Common myeloid progenitor, CD34-positive (primary cell): Measurements from ENCODE around the gene SHISAL2A.
"Not testable (repeated sequence)": the region's sequence is repeated elsewhere in the genome, so short reads cannot be mapped to it uniquely, and the experiment has no call there.

Experiments used
- CTCF ChIA-PET: fragments of 350-600 bp; sonication (Branson Sonifier 250); formaldehyde crosslinking; loops from one replicate; lab custom pipeline; 2021; ENCODE audit warnings: antibody characterized with exemption; lab: Charles Lee
- POLR2A ChIA-PET: fragments of 350-600 bp; sonication (Branson Sonifier 250); formaldehyde crosslinking; loops from one replicate; lab custom pipeline; 2021; ENCODE audit warnings: antibody characterized with exemption; lab: Charles Lee
- DNase-seq, 3 donors: peaks; one replicate each; pipeline versions ENCODE4 v3.0.0 to v3.0.0-alpha.2; 2013
- H3K27ac ChIP-seq, 2 experiments: 1 replicate in 1 of 2; 2 replicates in 1 of 2; pipeline ENCODE4 v1.7.0; 2013; ENCODE audit warnings: inconsistent platforms in 2 of 2, low read length in 2 of 2, mild to moderate bottlenecking in 2 of 2, low read depth in 1 of 2, moderate library complexity in 1 of 2; ENCODE audit not compliant: severe bottlenecking in 2 of 2, insufficient read depth in 1 of 2, poor library complexity in 1 of 2
- H3K27me3 ChIP-seq, 5 experiments: replicated peaks in 2 of 5; 1 replicate in 3 of 5; 2 replicates in 2 of 5; pipeline versions ENCODE4 v1.6.1 to v1.7.0; 2013; ENCODE audit warnings: low read length in 4 of 5, mild to moderate bottlenecking in 2 of 5, moderate library complexity in 2 of 5, inconsistent platforms in 1 of 5; ENCODE audit not compliant: insufficient read depth in 5 of 5, control insufficient read depth in 4 of 5
- H3K36me3 ChIP-seq, 4 experiments: 1 replicate in 2 of 4; 2 replicates in 2 of 4; pipeline versions ENCODE4 v1.6.1 to v1.7.0; 2013; ENCODE audit warnings: low read length in 3 of 4, control low read depth in 1 of 4, mild to moderate bottlenecking in 1 of 4; ENCODE audit not compliant: control insufficient read depth in 4 of 4, insufficient read depth in 4 of 4
- H3K4me1 ChIP-seq, 4 experiments: 1 replicate in 3 of 4; 2 replicates in 1 of 4; pipeline versions ENCODE4 v1.6.1 to v1.7.1; 2013; ENCODE audit warnings: low read length in 3 of 4, mild to moderate bottlenecking in 3 of 4, control low read depth in 1 of 4, inconsistent platforms in 1 of 4, moderate library complexity in 1 of 4; ENCODE audit not compliant: control insufficient read depth in 4 of 4, insufficient read depth in 4 of 4; ENCODE audit errors: control extremely low read depth in 1 of 4
- H3K4me3 ChIP-seq, 7 experiments: 1 replicate in 4 of 7; 2 replicates in 3 of 7; pipeline versions ENCODE4 v1.5.1 to v1.7.0; 2013; ENCODE audit warnings: mild to moderate bottlenecking in 7 of 7, low read length in 6 of 7, moderate library complexity in 6 of 7, inconsistent platforms in 2 of 7, low read depth in 2 of 7, control low read depth in 1 of 7; ENCODE audit not compliant: insufficient read depth in 4 of 7, control insufficient read depth in 1 of 7; ENCODE audit errors: extremely low read depth in 1 of 7
- H3K9me3 ChIP-seq, 5 experiments: 1 replicate in 4 of 5; 2 replicates in 1 of 5; pipeline versions ENCODE4 v1.6.1 to v1.7.1; 2013; ENCODE audit warnings: low read length in 4 of 5, mild to moderate bottlenecking in 2 of 5, inconsistent platforms in 1 of 5, low read depth in 1 of 5, moderate library complexity in 1 of 5; ENCODE audit not compliant: control insufficient read depth in 4 of 5, insufficient read depth in 2 of 5; ENCODE audit errors: control extremely low read depth in 1 of 5
- WGBS: methylation state at CpG from one replicate; pipeline ENCODE4 v1.1.5; 2013; ENCODE audit not compliant: insufficient coverage; 5-methylcytosine and 5-hydroxymethylcytosine counted together

SHISAL2A gene

DNA sequence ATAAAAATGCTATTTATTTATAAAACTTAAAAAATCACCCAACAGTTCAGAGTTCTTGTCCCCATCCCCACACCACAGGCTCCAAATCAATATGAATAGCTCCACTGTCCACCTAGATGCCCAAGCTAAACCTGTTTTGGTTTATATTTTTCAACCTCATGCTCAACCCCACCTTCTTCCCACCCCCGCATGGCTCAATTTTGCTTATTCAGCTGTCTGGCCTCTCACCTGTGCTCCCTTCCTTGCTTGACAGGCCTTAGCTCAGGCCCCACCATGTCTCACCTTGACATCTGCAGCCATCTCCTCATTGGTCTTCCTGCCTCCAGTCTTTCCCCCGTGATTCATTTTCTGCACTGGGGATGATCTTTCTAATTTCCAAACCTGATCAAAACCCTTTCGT, 47.4 kb downstream of the SHISAL2A start:
- CTCF ChIA-PET: no interaction called here
- H3K9me3 ChIP-seq: no peaks in the 10 kb centered on the region
- POLR2A ChIA-PET: no interaction called here
- WGBS: 97% methylated on average over 3 of the region's 3 CpGs
- no peaks in the 10 kb centered on the region for H3K4me1 ChIP-seq
- no peak overlapping the region for H3K27ac ChIP-seq
- no peaks in the 10 kb centered on the region for H3K27me3 ChIP-seq
- H3K4me3 ChIP-seq: no peak overlapping the region
- no peak for DNase-seq
- H3K36me3 ChIP-seq: peaks cover 0 to 7% (median 2%) of the 10 kb centered on the region in 4 experiments

DNA sequence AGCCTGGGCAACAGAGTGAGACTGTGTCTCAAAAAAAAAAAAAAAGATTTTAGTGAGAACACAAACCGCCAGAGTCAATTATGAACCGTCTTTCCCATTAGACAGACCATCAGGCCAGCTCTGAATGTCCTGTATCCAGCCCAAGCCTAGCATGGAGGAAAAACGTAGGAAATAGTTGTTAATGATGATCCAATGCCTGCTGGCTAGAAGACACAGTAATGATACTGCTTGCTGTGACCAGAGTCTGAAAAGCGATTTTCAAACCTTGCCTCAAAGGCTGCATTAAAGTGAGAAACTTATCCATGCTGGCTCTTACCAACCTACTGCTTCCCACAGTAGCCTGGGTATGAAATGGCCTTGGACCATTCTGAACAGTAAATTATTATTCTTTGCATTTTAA, 48.2 kb downstream of the SHISAL2A start:
- Histone ChIP-seq H3K9me3 (no peaks in the 10 kb centered on the region), H3K27ac (no peak overlapping the region), H3K27me3 (no peaks in the 10 kb centered on the region), H3K4me3 (no peak overlapping the region), H3K4me1 (peaks cover 0 to 1% (median 0%) of the 10 kb centered on the region in 4 experiments), H3K36me3 (peaks cover 0 to 7% (median 2%) of the 10 kb centered on the region in 4 experiments)
- WGBS: 98% methylated on average over 4 of the region's 4 CpGs
- ChIA-PET POLR2A (interaction anchor here (0.6 kb wide), 1 partner anchor 274 kb away, joined by 4 read pairs; no protein-coding TSS in a partner anchor), CTCF (no interaction called here)
- DNase-seq: no peak

DNA sequence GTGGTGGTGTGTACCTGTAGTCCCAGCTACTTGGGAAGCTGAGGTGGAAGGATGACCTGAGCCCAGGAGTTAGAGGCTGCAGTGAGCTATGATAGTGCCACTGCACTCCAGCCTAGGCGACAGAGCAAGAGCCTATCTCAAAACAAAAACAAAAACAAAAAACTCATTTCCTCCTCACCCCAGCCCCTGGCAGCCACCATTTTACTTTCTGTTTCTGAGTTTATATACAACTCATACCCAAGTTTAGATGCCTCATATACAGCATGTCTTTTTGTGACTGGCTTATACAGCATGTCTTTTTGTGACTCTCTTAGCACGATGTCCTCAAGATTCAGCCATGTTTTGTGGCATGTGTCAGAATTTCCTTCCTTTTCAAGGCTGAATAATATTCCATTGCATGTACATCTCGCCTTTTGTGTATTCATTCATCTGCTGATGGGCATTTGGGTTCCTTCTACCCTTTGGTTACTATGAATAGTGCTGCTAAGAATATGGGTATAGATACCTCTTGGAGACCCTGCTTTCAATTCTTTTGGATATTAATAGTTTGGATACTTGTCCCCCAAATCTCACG, 50.5 kb downstream of the SHISAL2A start:
- Histone ChIP-seq H3K36me3 (peaks cover 9 to 26% (median 14%) of the 10 kb centered on the region in 4 experiments), H3K9me3 (no peaks in the 10 kb centered on the region), H3K4me3 (no peak overlapping the region), H3K4me1 (peaks cover 0 to 1% (median 0%) of the 10 kb centered on the region in 4 experiments), H3K27ac (no peak overlapping the region), H3K27me3 (no peaks in the 10 kb centered on the region)
- 96% methylated on average over 4 of the region's 4 CpGs for WGBS
- CTCF ChIA-PET: no interaction called here
- POLR2A ChIA-PET: no interaction called here
- DNase-seq: no peak

DNA sequence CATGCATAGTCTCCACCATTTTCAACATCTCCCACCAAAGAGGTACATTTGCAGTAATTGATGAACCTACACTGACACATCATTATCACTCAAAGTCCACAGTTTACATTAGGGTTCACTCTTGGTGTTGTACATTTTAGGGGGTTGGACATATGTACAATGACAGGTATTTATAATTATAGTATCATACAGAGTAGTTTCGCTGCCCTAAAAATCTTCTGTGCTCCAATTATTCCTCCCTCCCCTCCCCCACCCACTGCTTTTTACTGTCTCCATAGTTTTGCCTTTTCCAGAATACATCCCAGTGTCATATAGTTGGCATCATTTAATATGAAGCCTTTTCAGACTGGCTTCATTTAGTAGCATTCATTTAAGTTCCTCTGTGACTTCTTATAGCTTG, 51.6 kb downstream of the SHISAL2A start:
- no peaks in the 10 kb centered on the region for H3K9me3 ChIP-seq
- peaks cover 0 to 1% (median 0%) of the 10 kb centered on the region in 4 experiments for H3K4me1 ChIP-seq
- no peaks in the 10 kb centered on the region for H3K27me3 ChIP-seq
- POLR2A ChIA-PET: no interaction called here
- H3K36me3 ChIP-seq: peaks cover 9 to 30% (median 17%) of the 10 kb centered on the region in 4 experiments
- CTCF ChIA-PET: interaction anchor here (0.8 to 1.0 kb wide), 2 partner anchors 91 to 244 kb away, joined by 3 to 4 read pairs; no protein-coding TSS in a partner anchor
- H3K27ac ChIP-seq: no peak overlapping the region
- no CpG with 5 or more reads among the region's 1 CpG for WGBS
- no peak for DNase-seq
- H3K4me3 ChIP-seq: no peak overlapping the region

DNA sequence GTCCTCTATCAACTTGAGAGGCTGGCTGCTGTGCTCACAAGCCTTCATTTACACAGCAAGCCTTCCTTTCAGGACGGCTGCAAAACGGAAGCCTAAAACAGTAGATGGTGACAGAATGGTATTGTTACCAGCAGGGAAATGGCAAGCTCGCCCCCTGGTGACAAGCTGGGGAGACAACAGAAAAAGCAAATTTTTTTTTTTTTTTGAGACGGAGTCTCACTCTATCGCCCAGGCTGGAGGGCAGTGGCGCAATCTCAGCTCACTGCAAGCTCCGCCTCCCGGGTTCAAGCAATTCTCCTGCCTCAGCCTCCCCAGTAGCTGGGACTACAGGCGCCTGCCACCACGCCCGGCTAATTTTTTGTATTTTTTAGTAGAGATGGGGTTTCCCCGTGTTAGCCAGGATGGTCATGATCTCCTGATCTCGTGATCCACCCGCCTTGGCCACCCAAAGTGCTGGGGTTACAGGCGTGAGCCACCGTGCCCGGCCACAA, 53.3 kb downstream of the SHISAL2A start:
- H3K27me3 ChIP-seq, H3K4me1 ChIP-seq, H3K4me3 ChIP-seq, H3K9me3 ChIP-seq, H3K27ac ChIP-seq: not testable (repeated sequence)
- WGBS: 71% methylated on average over 12 of the region's 17 CpGs
- peak; percentile 76 to 90 (median 88) for DNase-seq
- peaks cover 9 to 34% (median 20%) of the 10 kb centered on the region in 4 experiments for H3K36me3 ChIP-seq
- POLR2A ChIA-PET: interaction anchor here (0.6 to 1.1 kb wide), 3 partner anchors 133 to 544 kb away, joined by 3 to 6 read pairs (median 4); partner anchors contain the start of genes ORC1 and PRPF38A
- CTCF ChIA-PET: interaction anchor here (0.6 to 1.5 kb wide), 13 partner anchors 10 to 319 kb away, joined by 3 to 14 read pairs (median 4); partner anchors contain the start of genes GPX7 and ZYG11B

DNA sequence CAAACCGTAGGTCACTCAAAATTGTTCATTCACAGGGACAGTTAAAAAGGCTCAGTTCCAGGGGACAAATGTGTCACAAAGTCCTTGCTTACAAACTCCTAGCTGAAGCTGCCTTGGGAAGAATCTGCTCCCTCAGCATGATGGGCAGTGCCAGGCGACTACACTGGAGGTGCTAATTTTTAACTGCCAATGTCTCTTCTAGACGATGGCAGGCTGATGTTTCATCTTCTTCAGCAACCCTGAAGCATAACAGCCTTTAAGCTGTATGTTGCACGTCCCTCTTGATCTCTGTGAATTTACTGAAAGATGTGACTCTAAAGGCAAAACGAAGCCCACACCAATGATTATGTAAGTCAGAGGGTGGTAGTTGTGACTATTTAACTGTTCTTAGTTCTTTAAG, 53.9 kb downstream of the SHISAL2A start:
- H3K4me3 ChIP-seq: no peak overlapping the region
- H3K36me3 ChIP-seq: peaks cover 9 to 38% (median 23%) of the 10 kb centered on the region in 4 experiments
- no peak for DNase-seq
- 92% methylated on average over 3 of the region's 5 CpGs for WGBS
- peaks cover 0 to 1% (median 0%) of the 10 kb centered on the region in 4 experiments for H3K4me1 ChIP-seq
- ChIA-PET CTCF (interaction anchor here (0.6 to 1.5 kb wide), 10 partner anchors 10 to 320 kb away, joined by 3 to 14 read pairs (median 4); partner anchors contain the start of gene GPX7), POLR2A (no interaction called here)
- no peak overlapping the region for H3K27ac ChIP-seq
- no peaks in the 10 kb centered on the region for H3K9me3 ChIP-seq
- H3K27me3 ChIP-seq: no peaks in the 10 kb centered on the region

DNA sequence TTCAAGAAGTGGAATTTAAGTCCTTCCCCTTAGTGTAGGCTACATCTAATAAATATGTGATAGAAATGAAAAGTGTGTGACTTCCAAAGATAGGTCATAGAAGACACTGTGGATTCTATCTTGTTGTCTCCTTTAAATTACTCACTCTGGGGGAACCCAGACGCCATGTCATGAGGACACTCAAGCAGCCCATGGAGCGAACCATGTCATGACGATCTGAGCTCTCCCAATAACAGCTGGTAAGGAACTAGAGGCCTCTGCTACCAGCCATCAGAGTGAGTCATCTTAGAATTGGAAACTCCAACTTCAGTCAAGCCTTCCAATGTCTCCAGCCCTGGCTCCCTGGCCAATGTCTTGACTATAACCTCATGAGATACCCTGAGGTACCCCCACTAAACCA, 58.9 kb downstream of the SHISAL2A start:
- POLR2A ChIA-PET: no interaction called here
- no peaks in the 10 kb centered on the region for H3K4me1 ChIP-seq
- no peak overlapping the region for H3K4me3 ChIP-seq
- no peak overlapping the region for H3K27ac ChIP-seq
- H3K36me3 ChIP-seq: peaks cover 3 to 39% (median 25%) of the 10 kb centered on the region in 4 experiments
- CTCF ChIA-PET: no interaction called here
- H3K9me3 ChIP-seq: no peaks in the 10 kb centered on the region
- no peak for DNase-seq
- H3K27me3 ChIP-seq: no peaks in the 10 kb centered on the region
- 100% methylated on average over 3 of the region's 3 CpGs for WGBS
